ENCODE results near the gene FZD7. TPM values are rescaled to one million over a fixed set of nuclear protein-coding genes. Genes with fewer than 3 reads are reported as not detected.
A peak's percentile ranks its signal among the peaks of the same experiment; 100 is the strongest.

The FZD7 gene
- total RNA-seq, 1 donor, result 14.7 TPM

DNA sequence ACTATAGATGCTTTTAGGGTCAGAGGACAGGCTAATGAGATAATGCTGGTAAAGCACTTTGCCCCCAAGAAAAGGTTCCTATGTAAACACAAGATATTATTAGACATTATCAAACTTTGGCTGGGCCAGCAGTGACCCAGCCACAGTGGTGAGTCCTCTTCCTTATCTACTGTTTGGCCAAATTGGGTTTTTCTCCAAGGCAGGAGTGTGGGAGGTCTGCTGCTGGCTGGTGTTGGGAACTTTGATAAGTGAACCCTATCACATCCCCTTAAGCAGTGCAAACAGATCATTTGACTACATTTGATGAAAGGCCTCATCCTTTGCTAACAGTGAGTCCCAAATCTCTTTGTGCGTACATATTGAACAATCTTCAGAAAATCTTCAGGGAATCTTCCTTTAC lies 16.2 kb downstream of the FZD7 start:
- TF ChIP-seq, protein P1, sequence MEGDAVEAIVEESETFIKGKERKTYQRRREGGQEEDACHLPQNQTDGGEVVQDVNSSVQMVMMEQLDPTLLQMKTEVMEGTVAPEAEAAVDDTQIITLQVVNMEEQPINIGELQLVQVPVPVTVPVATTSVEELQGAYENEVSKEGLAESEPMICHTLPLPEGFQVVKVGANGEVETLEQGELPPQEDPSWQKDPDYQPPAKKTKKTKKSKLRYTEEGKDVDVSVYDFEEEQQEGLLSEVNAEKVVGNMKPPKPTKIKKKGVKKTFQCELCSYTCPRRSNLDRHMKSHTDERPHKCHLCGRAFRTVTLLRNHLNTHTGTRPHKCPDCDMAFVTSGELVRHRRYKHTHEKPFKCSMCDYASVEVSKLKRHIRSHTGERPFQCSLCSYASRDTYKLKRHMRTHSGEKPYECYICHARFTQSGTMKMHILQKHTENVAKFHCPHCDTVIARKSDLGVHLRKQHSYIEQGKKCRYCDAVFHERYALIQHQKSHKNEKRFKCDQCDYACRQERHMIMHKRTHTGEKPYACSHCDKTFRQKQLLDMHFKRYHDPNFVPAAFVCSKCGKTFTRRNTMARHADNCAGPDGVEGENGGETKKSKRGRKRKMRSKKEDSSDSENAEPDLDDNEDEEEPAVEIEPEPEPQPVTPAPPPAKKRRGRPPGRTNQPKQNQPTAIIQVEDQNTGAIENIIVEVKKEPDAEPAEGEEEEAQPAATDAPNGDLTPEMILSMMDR (IDR thresholded peaks at IDR 0.05; ENCODE audit: insufficient read depth, low read depth, low read length), result no peak
- no peak for DNase-seq (ENCODE audit: low read depth)

DNA sequence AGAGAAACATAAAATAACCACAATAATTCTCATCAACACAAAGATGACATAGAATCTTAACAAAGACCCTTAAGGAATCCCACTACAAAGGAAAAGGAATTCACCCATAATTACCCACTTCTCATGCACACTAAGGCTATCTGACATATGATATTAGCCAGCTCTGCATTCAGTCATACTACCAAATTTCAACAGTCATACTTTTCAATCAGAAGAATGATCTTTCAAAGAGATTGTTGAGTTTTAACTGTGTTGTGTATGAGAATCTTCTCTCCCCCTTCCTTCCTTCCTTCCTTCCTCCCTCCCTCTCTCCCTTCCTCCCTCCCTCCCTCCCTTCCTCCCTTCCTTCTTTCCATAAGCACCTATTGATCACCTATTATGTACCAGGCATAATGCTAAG lies 17.0 kb downstream of the FZD7 start:
- H3K4me3 ChIP-seq (ENCODE audit: low read depth, low read length), result no peak overlapping the region
- no peak for DNase-seq (ENCODE audit: low read depth)
- TF ChIP-seq, protein P1 (IDR thresholded peaks at IDR 0.05; ENCODE audit: insufficient read depth, low read depth, low read length), result no peak

More for the DNA sequence above, 16.2 kb downstream of the FZD7 start:
- H3K4me3 ChIP-seq (ENCODE audit: low read depth, low read length), result no peak overlapping the region

DNA sequence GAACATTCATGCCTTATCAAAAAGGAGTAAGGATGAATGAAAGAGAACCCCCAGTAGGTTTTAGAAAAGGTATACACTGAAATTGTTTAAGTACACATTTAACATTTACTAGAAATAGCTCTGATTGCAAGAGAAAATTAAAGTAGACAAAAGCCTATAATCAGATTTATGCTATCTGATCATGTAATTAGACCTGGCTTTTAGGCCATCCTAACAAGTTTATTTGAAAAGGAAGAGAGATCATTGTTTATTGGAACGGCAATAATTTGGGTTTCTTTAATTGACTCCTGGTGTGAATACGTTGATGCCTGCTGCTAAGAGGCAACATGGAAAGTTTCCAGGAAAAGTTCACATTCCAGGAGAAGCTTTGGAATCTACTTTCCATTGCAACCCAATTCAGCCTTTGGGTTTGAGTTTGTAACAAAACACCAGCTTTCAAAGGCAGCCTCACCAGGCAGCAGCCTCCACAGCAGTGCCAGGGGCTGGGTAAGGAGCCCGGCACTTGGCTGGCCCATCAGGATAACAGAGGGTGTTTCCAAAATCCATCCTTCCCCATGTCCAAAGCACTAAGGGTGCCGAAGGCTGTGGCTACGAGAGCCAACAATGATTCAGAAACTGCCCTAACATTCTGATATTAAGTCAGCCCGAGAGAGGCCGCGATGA lies 18.0 kb downstream of the FZD7 start:
- TF ChIP-seq, protein P1 (IDR thresholded peaks at IDR 0.05; ENCODE audit: insufficient read depth, low read depth, low read length), result no peak
- DNase-seq (ENCODE audit: low read depth), result no peak
- no peak overlapping the region for H3K4me3 ChIP-seq (ENCODE audit: low read depth, low read length)

DNA sequence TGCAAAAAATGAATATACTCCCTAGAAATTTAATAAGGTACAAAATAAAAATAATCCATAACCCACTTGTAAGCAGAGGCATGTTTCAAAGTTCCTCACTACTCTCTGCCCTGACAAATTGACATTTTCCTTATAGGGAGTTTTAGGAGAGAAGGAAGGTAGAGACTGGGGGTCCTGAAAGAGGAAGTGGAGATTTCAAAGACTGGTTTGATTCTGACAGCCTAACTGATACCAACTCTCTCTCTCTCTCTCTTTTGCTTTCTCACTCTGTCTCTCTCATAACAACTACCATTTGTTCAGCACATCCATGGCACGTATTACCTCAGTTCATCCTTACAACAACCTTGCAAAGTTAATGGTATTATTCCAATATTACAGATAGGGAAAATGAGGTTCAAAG lies 18.6 kb downstream of the FZD7 start:
- no peak overlapping the region for H3K4me3 ChIP-seq (ENCODE audit: low read depth, low read length)

DNA sequence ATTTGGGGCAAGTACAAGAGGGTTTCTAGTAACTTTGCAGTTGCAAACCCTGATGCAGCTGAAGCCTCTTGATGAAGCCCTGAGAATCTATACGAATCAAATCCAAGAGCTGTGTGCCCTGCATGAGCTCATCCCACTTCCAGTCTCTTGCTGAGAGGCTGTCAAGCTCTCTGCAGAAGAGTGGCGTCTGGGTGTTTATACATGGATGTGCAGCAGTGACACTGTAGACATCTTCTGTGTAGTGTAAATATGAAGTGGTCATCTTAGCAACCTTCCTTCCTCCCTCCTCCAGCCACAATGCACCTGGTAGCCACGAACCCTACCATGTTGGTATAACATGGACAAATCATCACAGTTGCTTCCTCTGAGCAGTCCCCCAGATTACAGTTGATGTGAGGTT lies 21.0 kb downstream of the FZD7 start:
- TF ChIP-seq, protein P1 (IDR thresholded peaks at IDR 0.05; ENCODE audit: insufficient read depth, low read depth, low read length), result no peak
- no peak overlapping the region for H3K4me3 ChIP-seq (ENCODE audit: low read depth, low read length)
- DNase-seq (ENCODE audit: low read depth), result no peak

More for the DNA sequence above, 18.6 kb downstream of the FZD7 start:
- TF ChIP-seq, protein P1 (IDR thresholded peaks at IDR 0.05; ENCODE audit: insufficient read depth, low read depth, low read length), result no peak
- DNase-seq (ENCODE audit: low read depth), result no peak

DNA sequence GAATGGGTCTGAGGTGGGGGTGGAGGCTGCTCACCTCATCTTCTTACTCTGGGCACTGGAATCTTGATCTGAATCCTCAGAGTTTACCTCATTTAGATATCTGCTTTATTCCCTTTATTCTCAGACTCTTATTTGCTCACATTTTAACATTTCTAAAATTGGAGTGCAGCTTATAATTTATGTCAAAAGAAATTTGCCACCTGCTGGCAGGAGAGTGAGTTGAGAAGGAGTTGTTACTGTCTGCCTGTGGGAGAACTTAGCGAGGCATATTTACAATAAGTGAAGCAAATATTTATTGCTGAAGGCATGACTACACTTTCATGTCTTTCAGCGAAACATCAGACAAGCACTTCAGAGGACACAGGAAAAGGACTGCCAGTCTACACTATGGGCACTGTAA lies 23.0 kb downstream of the FZD7 start:
- TF ChIP-seq, protein P1 (IDR thresholded peaks at IDR 0.05; ENCODE audit: insufficient read depth, low read depth, low read length), result peak; percentile 43
- peak; percentile 36 for DNase-seq (ENCODE audit: low read depth)

DNA sequence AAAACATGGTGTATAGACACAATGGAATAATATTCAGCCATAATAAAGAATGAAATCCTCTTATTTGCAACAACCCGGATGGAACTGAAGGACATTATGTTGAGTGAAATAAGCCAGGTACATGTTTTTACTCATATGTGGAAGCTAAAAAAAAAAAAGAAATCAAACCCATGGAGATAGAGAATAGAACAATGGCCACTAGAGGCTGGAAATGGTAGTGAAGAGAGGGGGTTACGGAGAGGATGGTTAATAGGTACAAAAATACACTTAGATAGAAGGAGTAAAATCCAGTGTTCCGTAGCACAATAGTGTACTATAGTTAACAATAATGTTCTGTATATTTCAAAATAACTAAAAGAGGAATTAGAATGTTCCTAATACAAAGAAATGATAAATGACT lies 26.6 kb downstream of the FZD7 start:
- no peak overlapping the region for H3K4me3 ChIP-seq (ENCODE audit: low read depth, low read length)
- DNase-seq (ENCODE audit: low read depth), result no peak
- TF ChIP-seq, protein P1 (IDR thresholded peaks at IDR 0.05; ENCODE audit: insufficient read depth, low read depth, low read length), result peak; percentile 41

More for the DNA sequence above, 23.0 kb downstream of the FZD7 start:
- H3K4me3 ChIP-seq (ENCODE audit: low read depth, low read length), result no peak overlapping the region
